GM21367 (cell line): ENCODE results near the gene HIVEP1.

Experiments
- ATAC-seq: cut with Tn5 transposase; IDR thresholded peaks from one replicate; pipeline ENCODE4 v1.9.1; 2021; ENCODE audit not compliant: unreplicated experiment

The HIVEP1 gene

GRCh38 chr6:12017263-12017662 is 5.2 kb downstream of the HIVEP1 start:
- no peak for ATAC-seq

DNA sequence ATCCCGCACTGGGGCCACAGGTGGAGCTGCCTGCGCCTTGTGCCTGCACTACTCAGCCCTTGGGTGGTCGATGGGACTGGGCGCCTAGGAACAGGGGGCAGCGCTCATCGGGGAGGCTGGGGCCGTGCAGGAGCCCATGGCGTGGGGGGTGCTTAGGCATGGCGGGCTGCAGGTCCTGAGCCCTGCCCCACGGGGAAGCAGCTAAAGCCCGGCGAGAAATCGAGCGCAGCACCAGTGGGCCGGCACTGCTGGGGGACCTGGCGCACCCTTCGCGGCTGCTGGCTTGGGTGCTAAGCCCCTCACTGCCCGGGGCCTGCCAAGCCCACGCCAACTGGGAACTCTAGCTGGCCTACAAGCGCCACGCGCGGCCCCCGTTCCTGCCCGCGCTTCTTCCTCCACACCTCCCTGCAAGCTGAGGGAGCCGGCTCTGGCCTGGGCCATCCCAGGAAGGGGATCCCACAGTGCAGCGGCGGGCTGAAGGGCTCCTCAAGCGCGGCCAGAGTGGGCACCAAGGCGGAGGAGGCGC is 5.8 kb downstream of the HIVEP1 start:
- ATAC-seq = no peak

DNA sequence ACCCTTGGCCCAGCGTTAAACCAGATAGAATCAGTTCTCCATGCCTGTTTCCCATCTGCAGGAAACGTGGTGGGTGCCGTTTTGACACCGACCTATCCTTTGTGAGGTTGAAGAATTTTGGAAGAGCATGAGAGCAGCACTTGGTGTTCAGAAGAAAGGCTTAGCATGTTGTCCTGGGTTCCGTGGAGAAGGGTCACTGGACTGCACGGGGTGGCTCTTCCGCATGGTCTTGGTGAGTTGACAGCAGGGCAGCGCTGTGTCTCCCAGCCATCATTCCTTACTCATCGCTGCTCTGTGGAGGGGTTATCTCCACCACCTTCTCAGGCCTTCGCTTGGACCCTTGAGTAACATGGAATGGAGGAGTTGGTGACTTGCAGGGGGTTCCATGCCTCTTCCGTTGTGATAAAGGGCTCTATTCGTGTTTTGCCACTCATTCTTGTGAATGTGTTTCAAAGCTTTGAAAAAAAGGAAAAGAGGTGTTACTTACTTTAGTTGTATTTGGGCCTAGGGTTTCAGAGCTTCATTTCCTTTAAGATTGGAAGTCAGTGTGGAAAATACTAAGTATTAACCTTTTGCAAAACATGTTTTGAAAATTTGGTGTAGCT is 8.2 kb downstream of the HIVEP1 start:
- no peak for ATAC-seq

DNA sequence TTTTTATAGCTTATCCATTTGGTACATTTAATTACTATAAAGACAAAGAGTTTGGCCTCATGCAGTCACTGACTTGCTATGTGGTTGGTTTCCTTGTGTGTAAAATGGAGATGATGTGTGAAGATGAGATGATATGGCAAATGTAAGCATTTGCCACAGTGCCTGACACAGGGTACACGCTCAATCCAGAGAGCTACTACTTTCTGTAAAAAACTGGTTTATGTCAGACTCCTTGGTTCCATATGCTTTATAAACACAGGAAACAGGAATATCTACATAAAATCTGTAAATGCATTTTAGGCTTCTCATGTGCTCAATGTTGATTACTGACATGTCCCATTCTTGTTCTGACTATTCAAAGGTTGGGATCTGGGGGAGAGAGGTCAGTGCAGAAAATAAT is 10.4 kb downstream of the HIVEP1 start:
- no peak for ATAC-seq

DNA sequence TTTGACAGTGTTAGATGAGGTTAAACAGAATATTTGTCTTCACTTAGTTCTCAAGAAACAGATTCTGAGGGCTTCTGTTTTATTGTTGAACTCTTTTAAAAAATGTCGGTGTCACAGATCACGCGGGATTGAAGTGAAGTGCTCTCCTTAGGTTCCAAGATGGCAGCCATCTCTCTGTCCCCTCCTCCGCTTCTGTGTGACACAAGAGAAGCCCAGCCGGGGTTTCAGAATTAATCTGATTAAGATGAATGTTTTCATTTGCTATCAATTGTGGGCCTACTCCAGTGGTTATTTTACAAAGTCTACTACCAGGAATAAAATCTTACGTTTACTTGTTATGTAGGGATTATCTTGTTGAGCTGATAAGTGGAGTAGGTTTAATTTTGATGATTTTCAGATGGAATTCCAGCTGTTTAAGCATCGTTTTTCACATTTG is 10.9 kb downstream of the HIVEP1 start:
- no peak for ATAC-seq

DNA sequence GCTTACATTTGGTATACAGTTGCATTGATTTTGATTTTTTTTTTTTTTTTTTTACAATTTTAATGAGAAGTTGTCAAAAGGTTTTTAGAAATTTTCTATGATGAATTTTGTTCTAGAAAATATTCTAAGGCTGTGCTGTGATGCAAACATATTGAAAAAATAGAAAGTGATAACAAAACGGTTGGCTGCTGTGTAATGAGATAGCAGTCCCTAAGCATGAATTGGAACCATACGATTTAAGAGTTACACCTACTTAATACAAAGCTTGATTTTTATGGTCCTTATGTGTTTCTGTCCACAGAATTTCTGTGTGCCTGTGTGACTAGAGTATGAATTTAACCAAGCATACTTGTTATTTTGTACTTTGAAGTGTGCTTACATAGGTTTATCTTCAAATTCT is 12.1 kb downstream of the HIVEP1 start:
- ATAC-seq = no peak

- ATAC-seq = no peak
These were observed 12.8 kb downstream of the HIVEP1 start for GRCh38 chr6:12024699-12025434.

- ATAC-seq = no peak
These were observed 14.0 kb downstream of the HIVEP1 start for GRCh38 chr6:12026120-12026519.

DNA sequence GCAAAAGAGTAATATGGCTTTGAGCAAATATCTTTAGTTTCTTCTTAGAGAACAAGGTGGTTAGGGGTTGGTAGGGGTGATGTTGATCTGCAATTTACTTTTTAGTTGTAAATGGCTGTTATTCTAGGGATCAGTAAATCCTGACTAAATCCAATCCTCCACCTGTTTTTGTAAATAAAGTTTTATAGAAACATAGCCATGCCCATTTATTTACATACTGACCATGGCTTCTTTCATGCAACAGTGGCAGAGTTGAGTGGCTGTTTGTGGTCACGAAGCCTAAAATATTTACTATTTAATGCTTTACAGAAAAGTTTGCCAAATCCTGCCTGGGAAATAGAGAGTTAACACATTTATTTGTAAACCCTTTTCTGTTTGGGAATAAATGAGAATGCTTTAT is 14.7 kb downstream of the HIVEP1 start:
- ATAC-seq = no peak

GRCh38 chr6:12028213-12028612 is 16.1 kb downstream of the HIVEP1 start:
- ATAC-seq = no peak

DNA sequence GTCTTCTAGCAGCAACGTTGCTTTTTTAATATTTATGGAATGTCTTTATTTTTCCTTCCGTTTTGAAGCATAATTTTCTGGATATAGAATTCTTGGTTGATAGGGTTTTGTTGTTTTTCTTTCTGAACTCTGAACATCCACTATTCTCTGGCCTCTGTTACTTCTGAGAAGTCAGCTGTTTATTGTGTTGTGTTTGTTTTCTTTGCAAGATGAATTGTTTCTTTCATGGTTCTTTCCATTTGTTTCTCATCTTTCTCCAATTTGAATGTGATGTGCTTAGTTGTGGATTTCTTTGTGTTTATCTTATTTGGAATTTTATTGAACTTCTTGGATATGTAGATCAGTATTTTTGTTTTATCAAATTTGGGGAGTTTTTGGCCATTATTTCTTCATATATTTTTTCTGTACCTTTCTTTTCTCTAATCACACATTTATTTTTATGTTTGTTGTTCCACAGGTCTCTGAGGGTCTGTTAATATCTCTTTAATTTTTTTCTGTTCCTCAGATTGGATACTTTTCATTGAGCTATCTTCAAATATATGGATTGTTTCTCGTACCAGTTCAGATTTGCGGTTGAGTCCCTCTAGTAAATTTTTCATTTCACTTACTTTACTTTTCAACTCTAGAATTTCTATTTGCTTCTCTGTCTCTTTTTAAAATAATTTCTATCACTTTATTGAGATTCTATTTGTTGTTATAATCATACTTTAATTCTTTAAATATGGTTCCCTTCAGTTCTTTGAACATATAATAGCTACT is 18.0 kb downstream of the HIVEP1 start:
- ATAC-seq = no peak

DNA sequence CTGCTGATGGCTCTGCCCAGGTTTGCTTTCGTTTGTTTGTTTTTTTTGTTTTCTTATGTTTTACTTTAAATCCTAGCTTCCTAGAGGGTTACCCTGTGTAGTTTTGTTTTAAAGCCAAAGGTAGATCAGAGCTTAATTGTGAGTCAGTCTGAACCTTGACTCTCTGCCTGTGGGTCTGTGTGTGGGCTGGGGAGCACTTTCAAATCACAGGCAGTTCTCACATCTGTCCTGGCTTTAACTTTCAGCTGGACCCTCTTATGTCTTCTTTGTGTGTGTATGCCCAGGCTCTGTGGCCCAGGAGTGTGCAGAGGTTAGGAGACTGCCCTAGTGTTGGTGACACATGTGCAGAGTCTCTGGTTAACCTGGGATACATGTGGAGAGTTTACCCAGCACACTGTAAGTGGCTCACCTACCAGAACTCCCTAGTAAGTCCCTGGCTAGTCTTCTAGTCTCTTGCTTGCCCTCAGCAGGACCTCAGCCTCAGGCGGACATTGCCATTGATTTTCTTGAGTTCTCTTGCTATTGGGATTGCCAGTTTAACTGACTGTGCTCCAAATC is 19.0 kb downstream of the HIVEP1 start:
- no peak for ATAC-seq

GRCh38 chr6:12032783-12033573 is 20.9 kb downstream of the HIVEP1 start:
- no peak for ATAC-seq

DNA sequence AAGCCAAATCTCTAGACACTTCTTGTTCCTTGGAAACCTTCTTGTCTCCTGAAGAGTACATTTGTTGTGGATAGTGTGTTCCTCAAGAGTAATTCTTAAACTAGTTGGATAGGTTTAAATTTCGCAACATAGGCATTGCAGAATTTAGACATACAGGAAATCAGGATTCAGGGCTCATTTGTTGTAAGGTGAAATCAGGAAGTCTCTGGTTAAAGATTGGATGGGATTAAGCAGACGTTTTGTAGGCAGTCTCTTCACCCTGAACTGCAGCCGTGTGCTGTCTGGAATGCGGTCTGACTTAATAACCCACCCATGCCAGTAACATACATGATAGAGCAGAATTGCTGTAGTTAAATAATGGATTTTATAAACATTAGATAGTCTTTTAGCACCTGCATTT is 21.7 kb downstream of the HIVEP1 start:
- no peak for ATAC-seq

GRCh38 chr6:12034349-12034748 is 22.2 kb downstream of the HIVEP1 start:
- no peak for ATAC-seq

DNA sequence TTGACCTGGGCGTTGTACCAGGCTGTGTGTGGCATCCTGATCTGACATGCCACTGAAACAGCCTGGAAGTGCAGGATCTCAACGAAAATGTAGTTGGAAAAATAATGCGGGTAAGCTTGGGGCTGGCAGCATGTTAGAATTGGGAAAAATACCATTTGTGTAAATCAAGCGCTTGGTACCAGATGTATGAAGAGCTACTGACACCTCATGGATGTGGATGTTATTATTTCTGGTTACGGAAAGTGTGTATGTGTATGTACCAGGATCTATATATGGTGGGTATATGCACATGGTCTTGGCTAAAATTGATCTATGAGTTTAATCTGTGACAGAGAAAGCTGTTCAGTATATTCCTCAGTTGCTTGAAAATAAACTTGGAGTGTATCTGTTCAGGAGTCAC is 22.7 kb downstream of the HIVEP1 start:
- no peak for ATAC-seq

GRCh38 chr6:12036766-12037165 is 24.7 kb downstream of the HIVEP1 start:
- no peak for ATAC-seq

GRCh38 chr6:12037798-12038197 is 25.7 kb downstream of the HIVEP1 start:
- no peak for ATAC-seq

DNA sequence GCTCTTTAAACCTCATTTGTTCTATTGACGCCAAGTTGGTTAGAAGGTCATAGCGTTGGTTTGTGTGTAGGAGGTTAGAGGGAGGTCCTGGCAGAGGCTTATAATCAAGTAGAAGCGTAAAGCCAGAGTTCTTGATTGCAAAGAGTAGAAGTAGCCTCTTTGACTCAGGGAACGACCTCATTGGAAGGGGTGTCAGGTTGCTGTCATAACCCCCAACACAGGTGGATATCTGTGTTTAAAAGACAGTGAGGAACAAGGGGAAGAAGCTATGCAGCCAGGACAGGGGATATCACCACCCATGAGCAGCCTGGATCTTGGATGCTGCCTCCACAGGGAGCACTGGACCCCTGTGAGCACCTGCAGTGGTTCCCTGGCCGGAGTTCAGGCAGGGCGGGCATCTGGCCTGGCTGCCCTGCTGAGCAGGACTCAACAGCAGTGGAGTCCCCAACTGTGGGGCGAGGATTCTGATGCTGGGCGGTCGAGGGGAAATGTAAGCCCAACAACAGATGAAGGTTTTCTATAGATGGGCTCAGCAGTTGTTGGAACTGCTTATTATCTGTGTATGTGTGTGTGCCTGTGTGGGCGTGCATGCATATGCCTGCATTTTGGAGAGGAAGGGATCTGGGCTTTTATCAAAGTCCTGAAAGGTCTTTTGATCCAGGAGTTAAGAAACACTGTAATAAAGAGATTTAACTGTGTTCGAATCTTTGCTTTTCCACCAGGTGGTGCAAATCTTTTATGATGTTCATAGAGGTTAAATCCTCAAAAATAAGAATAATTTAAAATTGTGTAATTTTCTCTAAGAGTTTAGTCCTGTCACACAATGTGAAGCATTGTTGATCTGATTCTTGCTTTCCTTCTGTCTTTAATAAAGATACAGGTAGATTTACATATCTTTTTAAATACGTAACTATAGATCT is 27.7 kb downstream of the HIVEP1 start:
- no peak for ATAC-seq

DNA sequence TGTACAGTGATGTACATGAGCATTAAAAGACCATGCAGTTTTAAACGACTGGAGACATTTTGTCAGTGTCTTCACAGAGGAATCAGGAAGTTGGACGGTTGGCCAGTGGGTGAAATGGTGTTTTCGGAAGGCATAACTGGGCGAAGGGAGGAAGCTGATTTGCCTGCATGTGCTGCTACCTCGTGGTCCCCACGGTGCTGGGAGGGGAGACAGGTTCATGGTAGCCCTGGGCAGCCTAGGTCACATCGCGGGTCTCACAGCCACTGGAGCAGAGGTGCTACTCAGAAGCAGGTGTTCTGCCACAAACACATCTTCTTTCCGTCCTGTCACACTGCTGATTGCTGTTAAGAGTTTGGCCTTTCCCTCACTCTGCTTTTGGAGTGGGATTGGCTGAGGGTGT is 35.2 kb downstream of the HIVEP1 start:
- ATAC-seq = no peak
